CD4-positive, CD25-positive, alpha-beta regulatory T cell (primary cell): ENCODE measurements around the gene GPX3. TPM values are rescaled to one million over a fixed set of nuclear protein-coding genes. Genes with fewer than 3 reads are reported as not detected.
A peak's percentile ranks its signal among the peaks of the same experiment; 100 is the strongest.

ENCODE experiments used
- ATAC-seq, 2 donors: fragments of 150-1000 bp; cut with Tn5 transposase; one replicate each; pipeline ENCODE4 v1.10.0; 2021; ENCODE audit warnings: low read depth in 2 of 2, moderate number of reproducible peaks in 2 of 2, moderate library complexity in 1 of 2
- DNase-seq, 3 donors: peaks; one replicate each; pipeline versions ENCODE4 v3.0.0 to v3.0.0-alpha.2; 2012 to 2022; ENCODE audit warnings: mixed read lengths in 1 of 3
- H3K27ac ChIP-seq: one replicate; pipeline ENCODE4 v1.7.0; 2013; ENCODE audit warnings: mild to moderate bottlenecking, low read length; ENCODE audit not compliant: insufficient read depth, poor library complexity, severe bottlenecking
- H3K27me3 ChIP-seq: one replicate; pipeline ENCODE4 v1.7.0; 2013; ENCODE audit warnings: low read length; ENCODE audit not compliant: control insufficient read depth, insufficient read depth
- H3K36me3 ChIP-seq: one replicate; pipeline ENCODE4 v1.7.0; 2013; ENCODE audit warnings: mild to moderate bottlenecking, low read length, moderate library complexity; ENCODE audit not compliant: control insufficient read depth, insufficient read depth
- H3K4me1 ChIP-seq: 2 replicates; pipeline ENCODE4 v1.7.0; 2013; ENCODE audit warnings: mild to moderate bottlenecking, low read length; ENCODE audit not compliant: insufficient read depth, control insufficient read depth, poor library complexity, severe bottlenecking
- H3K4me3 ChIP-seq: one replicate; pipeline ENCODE4 v1.7.0; 2013; ENCODE audit warnings: low read depth, mild to moderate bottlenecking, low read length, moderate library complexity
- H3K9me3 ChIP-seq, 2 experiments: 1 replicate in 1 of 2; 2 replicates in 1 of 2; pipeline ENCODE4 v1.7.0; 2013; ENCODE audit warnings: low read length in 2 of 2, mild to moderate bottlenecking in 1 of 2, moderate library complexity in 1 of 2; ENCODE audit not compliant: control insufficient read depth in 2 of 2
- H3K27ac Mint-ChIP-seq, 3 donors: one replicate each; pipeline ENCODE4 v1.8.0; 2020 to 2022; ENCODE audit warnings: mild to moderate bottlenecking in 3 of 3, mixed read lengths in 3 of 3, moderate library complexity in 2 of 3
- H3K27me3 Mint-ChIP-seq: one replicate; pipeline ENCODE4 v1.8.0; 2022; ENCODE audit warnings: mild to moderate bottlenecking, mixed read lengths
- H3K36me3 Mint-ChIP-seq: one replicate; pipeline ENCODE4 v1.8.0; 2020; ENCODE audit warnings: mixed read lengths
- H3K4me1 Mint-ChIP-seq, 4 donors: one replicate each; pipeline ENCODE4 v1.8.0; 2020 to 2022; ENCODE audit warnings: mixed read lengths in 4 of 4, mild to moderate bottlenecking in 1 of 4
- H3K4me3 Mint-ChIP-seq, 4 donors: one replicate each; pipeline ENCODE4 v1.8.0; 2020 to 2022; ENCODE audit warnings: mild to moderate bottlenecking in 4 of 4, mixed read lengths in 4 of 4, moderate library complexity in 3 of 4
- H3K9me3 Mint-ChIP-seq, 7 donors: one replicate each; pipeline ENCODE4 v1.8.0; 2020 to 2022; ENCODE audit warnings: mixed read lengths in 7 of 7, mild to moderate bottlenecking in 3 of 7, moderate library complexity in 2 of 7
- polyA plus RNA-seq, 4 donors: library from polyadenylated mRNA; unstranded; fragments of 300-500 nt; fragmentation: Illumina TruSeq; gene quantifications; one replicate each; pipeline ENCODE4 v1.2.3, GENCODE V29; 2021
- total RNA-seq: library from RNA; stranded (reverse); gene quantifications from one replicate; pipeline ENCODE4 v1.2.3, GENCODE V29; 2022

The GPX3 gene
- total and polyA plus RNA-seq, 5 donors from 2014 or later, result 0.52 to 1.3 (median 1.0) TPM

DNA sequence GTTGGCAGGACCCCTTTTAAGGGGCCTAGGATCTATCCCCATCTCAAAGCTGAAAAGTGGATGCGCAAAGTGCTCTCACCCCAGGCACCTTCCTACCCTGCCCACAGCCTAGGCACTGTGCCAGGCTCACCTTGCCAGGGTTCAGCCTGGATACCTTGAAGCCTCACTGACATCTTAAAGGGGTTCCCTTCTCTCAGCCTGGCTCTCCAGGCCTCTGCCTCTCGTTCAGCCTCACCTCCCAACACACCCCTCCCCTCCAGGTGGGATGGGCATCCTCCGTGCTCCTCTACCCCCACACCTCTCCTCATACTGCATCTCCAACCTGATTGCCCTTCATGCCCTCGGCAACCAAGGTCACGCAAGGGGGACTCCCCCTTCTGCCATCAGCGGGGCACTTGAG is 34.9 kb downstream of the GPX3 start:
- H3K36me3 ChIP-seq, result peaks cover 87% of the 10 kb centered on the region
- DNase-seq (no peak), ATAC-seq (no peak)
- Mint-ChIP-seq H3K4me1 (peaks cover 10 to 40% (median 22%) of the 10 kb centered on the region in 4 donors), H3K4me3 (no peak overlapping the region), H3K27me3 (peaks cover 5% of the 10 kb centered on the region), H3K9me3 (peaks cover 0 to 2% (median 0%) of the 10 kb centered on the region in 7 donors), H3K27ac (no peak overlapping the region), H3K36me3 (peaks cover 49% of the 10 kb centered on the region)
- no peak overlapping the region for H3K4me3 ChIP-seq
- no peaks in the 10 kb centered on the region for H3K9me3 ChIP-seq
- no peaks in the 10 kb centered on the region for H3K27me3 ChIP-seq
- peaks cover 10% of the 10 kb centered on the region for H3K4me1 ChIP-seq
- H3K27ac ChIP-seq, result no peak overlapping the region

DNA sequence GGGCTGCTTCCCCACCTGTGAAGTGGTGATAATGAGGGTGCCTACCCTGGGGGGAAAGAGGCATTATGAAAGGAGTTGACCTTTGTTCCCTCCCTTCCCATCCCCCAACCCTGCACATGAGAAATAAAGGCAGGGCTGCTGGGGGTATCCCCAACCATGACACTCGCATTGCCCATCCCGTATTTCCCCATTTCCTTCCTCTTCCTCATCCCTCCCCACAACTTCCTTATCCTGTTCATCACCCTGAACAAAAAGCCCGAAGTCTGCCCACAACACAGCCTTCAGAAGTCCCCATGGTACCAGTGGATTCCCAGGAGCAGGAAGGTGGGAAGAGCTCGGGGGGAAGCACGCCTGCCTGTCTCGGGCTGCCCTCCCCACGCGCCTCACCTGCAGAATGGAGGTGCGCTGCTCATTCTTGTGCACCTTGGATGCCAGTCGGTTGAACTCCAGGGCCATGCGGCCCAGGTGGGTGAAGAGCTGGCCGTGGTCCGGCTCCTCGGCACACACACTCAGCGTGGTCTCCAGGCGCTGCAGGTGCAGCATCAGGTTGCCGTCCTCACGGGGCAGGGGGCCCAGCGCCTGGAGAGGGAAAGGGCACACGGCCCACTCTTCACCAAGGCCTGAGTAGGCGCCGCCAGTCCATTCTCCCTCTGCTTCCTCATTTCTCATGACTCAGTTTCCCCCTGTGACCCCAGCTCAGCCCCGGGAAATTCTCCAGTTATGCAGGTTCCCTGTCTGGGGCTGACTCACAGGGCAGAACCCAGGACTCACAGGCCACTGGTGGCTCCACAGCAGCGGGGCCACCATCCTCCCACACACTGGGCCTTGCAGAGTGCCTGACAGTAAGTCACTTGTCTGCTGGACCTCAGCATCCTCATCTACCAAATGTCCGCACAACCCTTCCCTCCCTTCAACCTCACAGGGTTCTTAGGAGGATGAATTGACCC is 36.3 kb downstream of the GPX3 start:
- H3K4me3 ChIP-seq, result no peak overlapping the region
- peaks cover 5% of the 10 kb centered on the region for H3K27me3 Mint-ChIP-seq
- peaks cover 91% of the 10 kb centered on the region for H3K36me3 ChIP-seq
- H3K27ac ChIP-seq, result no peak overlapping the region
- no peaks in the 10 kb centered on the region for H3K27me3 ChIP-seq
- H3K4me1 Mint-ChIP-seq, result peaks cover 13 to 51% (median 29%) of the 10 kb centered on the region in 4 donors
- H3K4me3 Mint-ChIP-seq, result peak overlapping the region in 1 of 4 donors; percentile 29
- peak overlapping the region in 1 of 3 donors; percentile 66 for H3K27ac Mint-ChIP-seq
- no peaks in the 10 kb centered on the region for H3K9me3 ChIP-seq
- no peak for ATAC-seq
- peaks cover 0 to 2% (median 0%) of the 10 kb centered on the region in 7 donors for H3K9me3 Mint-ChIP-seq
- DNase-seq, result no peak
- H3K36me3 Mint-ChIP-seq, result peaks cover 49% of the 10 kb centered on the region
- H3K4me1 ChIP-seq, result peaks cover 20% of the 10 kb centered on the region

DNA sequence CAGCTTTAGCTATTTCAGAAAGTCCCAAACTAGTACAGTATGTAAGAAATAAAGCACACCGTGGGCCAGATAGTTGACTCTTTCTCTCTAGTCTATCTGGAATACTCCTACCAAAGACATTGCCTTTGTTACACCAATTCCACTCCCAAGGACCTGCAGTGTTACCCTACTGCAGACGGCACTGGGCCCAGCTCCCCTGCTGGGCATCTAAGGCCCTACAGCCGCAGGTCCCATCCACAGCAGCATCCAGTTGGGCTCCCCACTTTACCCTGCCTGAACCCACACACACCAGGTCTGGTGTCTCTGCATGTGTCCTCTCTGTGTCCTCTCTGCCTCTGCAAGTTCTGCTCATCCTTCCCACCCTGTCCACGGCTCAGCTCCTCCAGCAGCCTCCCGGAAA is 37.9 kb downstream of the GPX3 start:
- peaks cover 20% of the 10 kb centered on the region for H3K4me1 ChIP-seq
- peaks cover 5% of the 10 kb centered on the region for H3K27me3 Mint-ChIP-seq
- peaks cover 48% of the 10 kb centered on the region for H3K36me3 Mint-ChIP-seq
- ATAC-seq (no peak), DNase-seq (no peak)
- H3K27ac ChIP-seq, result no peak overlapping the region
- H3K9me3 Mint-ChIP-seq, result peaks cover 0 to 2% (median 0%) of the 10 kb centered on the region in 7 donors
- H3K36me3 ChIP-seq, result peaks cover 93% of the 10 kb centered on the region
- no peaks in the 10 kb centered on the region for H3K27me3 ChIP-seq
- H3K4me3 Mint-ChIP-seq, result no peak overlapping the region
- no peaks in the 10 kb centered on the region for H3K9me3 ChIP-seq
- peak overlapping the region in 1 of 3 donors; percentile 46 for H3K27ac Mint-ChIP-seq
- H3K4me3 ChIP-seq, result no peak overlapping the region
- peaks cover 15 to 45% (median 27%) of the 10 kb centered on the region in 4 donors for H3K4me1 Mint-ChIP-seq

DNA sequence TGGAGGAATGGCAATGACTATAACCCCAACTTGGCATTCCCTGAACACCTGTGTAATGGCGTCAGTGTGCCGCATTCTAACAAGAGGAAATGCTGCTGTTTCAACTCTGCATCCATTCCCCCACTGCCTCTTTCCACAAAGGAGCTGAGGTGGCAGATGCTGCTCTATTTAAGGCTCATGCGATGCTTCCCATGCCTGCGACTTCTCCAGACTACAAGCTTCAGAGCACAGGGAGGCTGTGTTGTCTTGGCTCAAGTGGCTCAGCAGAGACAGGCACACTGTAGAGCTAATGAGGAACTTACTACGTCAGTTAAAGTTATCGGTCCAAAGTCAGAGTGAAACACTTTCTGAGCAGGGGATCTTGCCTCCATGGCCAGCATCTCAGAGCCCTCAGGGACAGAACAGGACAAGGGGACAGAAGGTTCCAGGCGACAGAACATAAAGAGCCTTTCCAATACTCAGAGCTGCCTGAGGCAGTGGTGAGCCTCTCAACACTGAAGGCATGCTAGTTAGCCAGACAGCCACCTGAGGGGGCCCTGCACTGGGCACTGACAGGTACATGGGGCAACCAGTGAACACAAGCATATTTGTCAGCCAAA is 38.6 kb downstream of the GPX3 start:
- Mint-ChIP-seq H3K4me3 (peak overlapping the region; percentile 56 to 84 (median 73)), H3K36me3 (peaks cover 44% of the 10 kb centered on the region), H3K27me3 (peaks cover 5% of the 10 kb centered on the region), H3K9me3 (peaks cover 0 to 2% (median 0%) of the 10 kb centered on the region in 7 donors), H3K4me1 (peaks cover 15 to 43% (median 27%) of the 10 kb centered on the region in 4 donors), H3K27ac (peak overlapping the region; percentile 76 to 98 (median 95))
- no peak overlapping the region for H3K4me3 ChIP-seq
- H3K9me3 ChIP-seq, result no peaks in the 10 kb centered on the region
- H3K4me1 ChIP-seq, result peaks cover 25% of the 10 kb centered on the region
- ATAC-seq (no peak), DNase-seq (no peak)
- H3K27ac ChIP-seq, result peak overlapping the region; percentile 64
- H3K36me3 ChIP-seq, result peaks cover 93% of the 10 kb centered on the region
- H3K27me3 ChIP-seq, result no peaks in the 10 kb centered on the region

DNA sequence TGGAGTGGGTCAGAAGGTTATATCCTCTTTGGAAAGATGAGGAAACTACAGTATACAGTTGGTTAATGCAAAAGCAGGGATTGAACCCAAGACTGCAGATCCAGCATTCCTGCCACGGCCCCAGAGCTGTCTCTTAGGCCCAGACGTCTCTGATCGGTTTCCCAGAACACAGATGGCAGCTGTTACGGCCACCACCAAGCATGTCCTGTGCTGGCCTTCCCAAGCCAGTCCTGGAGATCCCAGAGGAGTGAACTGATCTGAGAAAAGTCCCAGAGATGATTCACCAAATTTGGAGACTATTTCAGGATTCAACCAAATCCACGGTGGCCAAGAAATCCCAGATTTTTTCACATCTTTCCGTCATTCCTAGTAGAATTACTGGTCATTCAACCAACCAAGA is 40.4 kb downstream of the GPX3 start:
- H3K36me3 ChIP-seq, result peaks cover 79% of the 10 kb centered on the region
- Mint-ChIP-seq H3K27ac (peak overlapping the region; percentile 20 to 76 (median 73)), H3K9me3 (peaks cover 0 to 2% (median 0%) of the 10 kb centered on the region in 7 donors), H3K4me1 (peaks cover 15 to 54% (median 34%) of the 10 kb centered on the region in 4 donors), H3K4me3 (peak overlapping the region in 1 of 4 donors; percentile 66), H3K27me3 (peaks cover 5% of the 10 kb centered on the region), H3K36me3 (peaks cover 33% of the 10 kb centered on the region)
- H3K9me3 ChIP-seq, result no peaks in the 10 kb centered on the region
- H3K27me3 ChIP-seq, result no peaks in the 10 kb centered on the region
- H3K27ac ChIP-seq, result peak overlapping the region; percentile 64
- no peak for ATAC-seq
- H3K4me3 ChIP-seq, result no peak overlapping the region
- no peak for DNase-seq
- peaks cover 31% of the 10 kb centered on the region for H3K4me1 ChIP-seq

DNA sequence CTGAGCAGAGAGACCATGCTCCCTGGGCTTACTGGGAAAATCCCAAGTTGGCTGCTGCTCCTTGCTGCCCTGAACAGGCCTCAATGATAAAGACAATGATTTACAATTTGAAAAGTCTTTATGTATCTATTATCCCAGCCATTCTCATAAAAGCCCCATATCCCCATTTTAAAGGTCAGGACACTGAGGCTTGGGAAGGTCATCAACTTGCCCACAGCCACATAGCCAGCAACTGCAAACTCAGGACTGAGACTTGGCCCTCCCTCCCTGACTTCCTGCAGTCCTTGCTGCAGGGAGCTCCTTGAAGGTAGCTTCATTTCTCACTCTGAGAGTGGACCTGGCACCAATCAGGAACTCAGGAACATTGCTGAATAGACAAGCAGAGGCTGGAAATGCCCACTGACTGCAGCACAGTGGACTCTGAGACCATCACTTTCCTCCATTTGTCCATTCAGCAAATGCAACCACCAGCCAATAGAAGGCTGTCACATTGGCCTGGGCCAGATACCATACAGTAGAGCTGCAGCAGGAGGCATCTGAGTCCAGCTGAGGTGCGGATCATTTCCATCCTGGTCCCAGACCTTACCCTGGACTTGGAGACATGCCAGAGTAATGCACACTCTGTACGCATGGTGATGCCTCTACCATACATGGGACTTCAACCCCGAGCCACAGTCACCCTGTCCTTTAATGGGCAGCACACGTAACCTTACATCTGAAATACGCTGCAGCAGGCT is 42.2 kb downstream of the GPX3 start:
- DNase-seq, result no peak
- Histone ChIP-seq H3K9me3 (no peaks in the 10 kb centered on the region), H3K27me3 (no peaks in the 10 kb centered on the region), H3K36me3 (peaks cover 75% of the 10 kb centered on the region), H3K4me3 (no peak overlapping the region), H3K4me1 (peaks cover 48% of the 10 kb centered on the region), H3K27ac (no peak overlapping the region)
- ATAC-seq, result no peak
- peaks cover 5% of the 10 kb centered on the region for H3K27me3 Mint-ChIP-seq
- H3K4me3 Mint-ChIP-seq, result peak overlapping the region in 1 of 4 donors; percentile 9
- H3K27ac Mint-ChIP-seq, result peak overlapping the region in 1 of 3 donors; percentile 95
- H3K36me3 Mint-ChIP-seq, result peaks cover 24% of the 10 kb centered on the region
- H3K4me1 Mint-ChIP-seq, result peaks cover 15 to 68% (median 41%) of the 10 kb centered on the region in 4 donors
- peaks cover 0 to 2% (median 0%) of the 10 kb centered on the region in 7 donors for H3K9me3 Mint-ChIP-seq
